Measurements from ENCODE around the gene CNTROB. TPM values are rescaled to one million over a fixed set of nuclear protein-coding genes. Genes with fewer than 3 reads are reported as not detected.

The CNTROB gene
- total RNA-seq, 4 donors from 2014 or later = 3.6 to 14.3 (median 7.2) TPM

DNA sequence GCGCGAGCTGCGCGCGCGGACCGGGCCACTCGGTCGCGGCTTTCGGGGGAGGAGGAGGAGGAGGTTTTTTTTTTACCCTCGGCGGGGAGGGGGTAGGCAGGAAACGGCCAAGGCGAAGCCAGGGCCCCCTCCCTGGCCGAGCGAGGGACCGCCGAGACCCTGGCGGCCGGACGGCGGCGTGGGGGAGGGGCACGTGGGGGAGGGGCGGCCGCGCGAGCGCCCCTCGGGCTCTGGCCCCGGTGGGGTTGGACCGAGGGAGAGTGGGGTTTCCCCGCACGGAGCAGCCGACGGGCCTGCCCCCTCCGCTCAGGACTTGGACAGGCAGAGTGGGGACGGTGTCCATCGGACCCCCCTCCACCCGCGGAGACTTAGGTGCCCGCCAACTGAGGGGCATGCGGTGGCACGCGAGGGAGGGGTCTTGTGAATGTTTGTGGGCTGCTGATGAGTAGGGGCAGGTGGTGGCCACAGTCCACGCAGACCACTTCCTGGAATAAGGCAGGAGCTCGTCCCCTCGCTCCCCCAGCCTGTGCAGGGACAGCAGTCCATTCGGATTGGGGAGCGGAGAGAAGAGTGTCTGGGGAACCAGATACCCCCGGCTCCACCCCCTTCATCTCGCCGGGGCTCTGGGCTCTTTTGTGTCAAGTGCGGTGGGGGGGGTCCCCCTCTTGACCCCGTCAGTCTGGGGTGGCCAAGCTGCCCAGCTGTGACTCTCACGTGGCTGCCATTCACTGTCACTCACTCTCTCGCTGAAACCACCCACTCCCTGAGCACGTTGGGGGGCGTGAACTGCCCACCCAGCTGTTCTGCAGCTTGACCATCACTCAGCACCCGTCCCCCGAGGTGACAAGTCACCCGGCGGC, 46.4 kb upstream of the CNTROB start:
- no peak for ATAC-seq
- Histone ChIP-seq H3K27ac (peak overlapping the region; percentile 77 to 89 (median 81)), H3K4me1 (peaks cover 41 to 47% of the 10 kb centered on the region in 2 donors), H3K9me3 (no peaks in the 10 kb centered on the region), H3K4me3 (peak overlapping the region; percentile 64 to 74 (median 68)), H3K36me3 (no peaks in the 10 kb centered on the region), H3K27me3 (peaks cover 24 to 39% (median 28%) of the 10 kb centered on the region in 3 donors)
- peak in 1 of 2 donors; percentile 23 for DNase-seq
- in situ Hi-C loops (cut with MboI; ENCODE audit: low sequenced_read_pairs in 4 of 4) (loop anchor here in 1 of 4 donors (25.0 kb wide), 1 partner anchor 148 kb away; no protein-coding TSS in a partner anchor), intact Hi-C loops (cut with DNase I; ENCODE audit: low total_unique reads) (loop anchor here (2.0 to 10.0 kb wide), 3 partner anchors 29 to 169 kb away; partner anchors contain the start of genes CNTROB and NAA38)
- TF ChIP-seq POLR2A (IDR thresholded peaks at IDR 0.05) = no peak
- TF ChIP-seq, protein P1, sequence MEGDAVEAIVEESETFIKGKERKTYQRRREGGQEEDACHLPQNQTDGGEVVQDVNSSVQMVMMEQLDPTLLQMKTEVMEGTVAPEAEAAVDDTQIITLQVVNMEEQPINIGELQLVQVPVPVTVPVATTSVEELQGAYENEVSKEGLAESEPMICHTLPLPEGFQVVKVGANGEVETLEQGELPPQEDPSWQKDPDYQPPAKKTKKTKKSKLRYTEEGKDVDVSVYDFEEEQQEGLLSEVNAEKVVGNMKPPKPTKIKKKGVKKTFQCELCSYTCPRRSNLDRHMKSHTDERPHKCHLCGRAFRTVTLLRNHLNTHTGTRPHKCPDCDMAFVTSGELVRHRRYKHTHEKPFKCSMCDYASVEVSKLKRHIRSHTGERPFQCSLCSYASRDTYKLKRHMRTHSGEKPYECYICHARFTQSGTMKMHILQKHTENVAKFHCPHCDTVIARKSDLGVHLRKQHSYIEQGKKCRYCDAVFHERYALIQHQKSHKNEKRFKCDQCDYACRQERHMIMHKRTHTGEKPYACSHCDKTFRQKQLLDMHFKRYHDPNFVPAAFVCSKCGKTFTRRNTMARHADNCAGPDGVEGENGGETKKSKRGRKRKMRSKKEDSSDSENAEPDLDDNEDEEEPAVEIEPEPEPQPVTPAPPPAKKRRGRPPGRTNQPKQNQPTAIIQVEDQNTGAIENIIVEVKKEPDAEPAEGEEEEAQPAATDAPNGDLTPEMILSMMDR (IDR thresholded peaks at IDR 0.05 in 4 of 5, conservative IDR thresholded peaks at IDR 0.05 in 1 of 5) = no peak

DNA sequence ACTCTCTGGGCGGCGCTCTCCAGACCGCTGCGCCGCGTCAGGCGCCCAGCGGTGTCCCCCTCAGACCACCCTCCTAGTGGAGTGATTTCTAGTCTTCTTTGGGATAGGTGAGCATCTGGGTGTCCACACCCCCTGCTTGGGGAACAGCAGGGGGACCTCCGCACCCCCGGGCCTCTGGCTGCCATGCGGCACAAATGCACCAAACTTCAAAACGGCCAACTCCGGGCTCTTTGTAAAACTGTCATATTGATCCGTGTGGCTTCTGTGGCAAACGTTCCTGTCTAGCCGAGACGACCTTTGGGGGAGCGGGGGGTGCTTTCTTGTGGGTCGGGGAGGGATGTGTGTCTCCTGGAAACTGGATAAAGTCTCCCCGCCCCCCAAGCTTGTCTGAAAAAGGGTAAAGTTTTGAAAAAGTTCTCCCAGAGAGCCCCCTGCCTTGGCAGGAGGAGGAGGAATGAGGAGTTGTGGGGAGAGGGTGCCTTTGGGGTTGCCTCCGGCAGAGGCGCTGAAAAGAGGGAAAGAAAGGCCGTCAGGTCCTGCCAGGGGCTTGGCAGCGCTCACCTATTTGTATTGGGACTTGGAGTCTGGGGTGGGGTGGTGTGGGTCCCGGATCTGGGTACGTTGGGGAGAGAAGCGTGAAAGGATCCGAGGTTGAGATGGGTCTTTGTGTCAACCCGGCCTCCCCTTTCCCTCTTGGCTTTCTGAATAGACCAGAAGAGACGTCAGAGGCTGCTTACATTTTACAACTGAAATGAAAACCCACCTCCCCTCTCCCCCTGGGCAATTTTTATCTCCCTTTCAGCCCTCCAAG, 45.6 kb upstream of the CNTROB start:
- in situ Hi-C loops (cut with MboI; ENCODE audit: low sequenced_read_pairs in 4 of 4) (loop anchor here in 1 of 4 donors (25.0 kb wide), 1 partner anchor 149 kb away; no protein-coding TSS in a partner anchor), intact Hi-C loops (cut with DNase I; ENCODE audit: low total_unique reads) (loop anchor here (2.0 to 10.0 kb wide), 3 partner anchors 30 to 168 kb away; partner anchors contain the start of genes CNTROB and NAA38)
- H3K27ac ChIP-seq = peak overlapping the region; percentile 77 to 89 (median 81)
- H3K4me1 ChIP-seq = peaks cover 41 to 47% of the 10 kb centered on the region in 2 donors
- H3K9me3 ChIP-seq = no peaks in the 10 kb centered on the region
- H3K4me3 ChIP-seq = peak overlapping the region; percentile 64 to 74 (median 68)
- no peaks in the 10 kb centered on the region for H3K36me3 ChIP-seq
- no peak for DNase-seq
- ATAC-seq = no peak
- no peak for TF ChIP-seq POLR2A (IDR thresholded peaks at IDR 0.05)
- TF ChIP-seq, protein P1 (IDR thresholded peaks at IDR 0.05 in 4 of 5, conservative IDR thresholded peaks at IDR 0.05 in 1 of 5) = peak in 1 of 5 experiments; percentile 10
- H3K27me3 ChIP-seq = peaks cover 24 to 37% (median 28%) of the 10 kb centered on the region in 3 donors

DNA sequence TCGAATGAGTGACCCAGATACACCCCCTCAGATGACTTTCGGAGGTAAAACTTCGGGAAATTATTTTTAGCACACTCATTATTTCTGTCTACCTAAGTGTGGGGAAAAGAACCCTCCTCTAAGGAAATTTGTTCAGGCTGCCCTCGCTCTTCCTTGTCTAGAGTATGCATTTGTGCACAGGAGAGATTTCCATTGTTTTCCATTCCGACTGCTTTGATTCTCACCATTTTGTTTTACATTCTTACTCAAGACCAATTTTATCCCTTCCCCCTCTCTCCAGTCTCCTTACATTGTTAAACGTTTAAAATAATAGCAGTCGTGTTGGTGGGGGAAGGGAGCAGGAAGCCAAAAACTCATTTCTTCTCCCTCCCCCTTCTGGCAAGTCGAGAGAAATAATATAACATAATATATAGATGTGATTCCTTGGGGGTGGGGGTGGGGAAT, 44.9 kb upstream of the CNTROB start:
- H3K36me3 ChIP-seq = no peaks in the 10 kb centered on the region
- peak overlapping the region; percentile 64 to 74 (median 68) for H3K4me3 ChIP-seq
- DNase-seq (no peak), ATAC-seq (no peak)
- TF ChIP-seq, protein P1 (IDR thresholded peaks at IDR 0.05 in 4 of 5, conservative IDR thresholded peaks at IDR 0.05 in 1 of 5) = peak in 1 of 5 experiments; percentile 9
- TF ChIP-seq POLR2A (IDR thresholded peaks at IDR 0.05) = no peak
- H3K27ac ChIP-seq = peak overlapping the region; percentile 77 to 89 (median 81)
- in situ Hi-C loops (cut with MboI; ENCODE audit: low sequenced_read_pairs in 4 of 4) (loop anchor here in 1 of 4 donors (25.0 kb wide), 1 partner anchor 150 kb away; no protein-coding TSS in a partner anchor), intact Hi-C loops (cut with DNase I; ENCODE audit: low total_unique reads) (loop anchor here (2.0 to 10.0 kb wide), 3 partner anchors 30 to 168 kb away; partner anchors contain the start of genes CNTROB and NAA38)
- no peaks in the 10 kb centered on the region for H3K9me3 ChIP-seq
- H3K27me3 ChIP-seq = peaks cover 24 to 31% (median 28%) of the 10 kb centered on the region in 3 donors
- peaks cover 41 to 47% of the 10 kb centered on the region in 2 donors for H3K4me1 ChIP-seq
